ENCODE results near the gene DCAF6.

DCAF6 gene

DNA sequence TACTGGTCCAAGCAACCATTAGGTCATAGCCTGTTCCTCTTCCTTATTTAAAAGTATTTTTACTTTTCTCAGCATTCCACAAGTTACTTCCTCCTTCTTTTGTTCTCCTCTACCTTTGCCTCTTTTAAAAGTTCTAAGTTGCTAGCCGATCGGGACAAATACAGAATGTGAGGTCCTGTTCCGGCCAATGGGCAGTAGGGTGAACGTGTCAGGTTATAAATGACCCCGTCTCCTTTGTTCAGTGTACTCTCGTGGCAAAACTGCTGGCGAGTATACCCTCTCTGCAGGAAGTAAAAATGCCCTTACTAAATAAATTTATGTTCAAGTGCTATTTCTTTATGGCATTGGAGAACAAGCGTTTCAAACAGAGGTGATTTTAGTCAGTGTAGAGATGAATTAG is 25.1 kb upstream of the DCAF6 start:
- DNase-seq (ENCODE audit: low spot score): no peak
- no peak overlapping the region for H3K27ac ChIP-seq
- TF ChIP-seq, protein P1, sequence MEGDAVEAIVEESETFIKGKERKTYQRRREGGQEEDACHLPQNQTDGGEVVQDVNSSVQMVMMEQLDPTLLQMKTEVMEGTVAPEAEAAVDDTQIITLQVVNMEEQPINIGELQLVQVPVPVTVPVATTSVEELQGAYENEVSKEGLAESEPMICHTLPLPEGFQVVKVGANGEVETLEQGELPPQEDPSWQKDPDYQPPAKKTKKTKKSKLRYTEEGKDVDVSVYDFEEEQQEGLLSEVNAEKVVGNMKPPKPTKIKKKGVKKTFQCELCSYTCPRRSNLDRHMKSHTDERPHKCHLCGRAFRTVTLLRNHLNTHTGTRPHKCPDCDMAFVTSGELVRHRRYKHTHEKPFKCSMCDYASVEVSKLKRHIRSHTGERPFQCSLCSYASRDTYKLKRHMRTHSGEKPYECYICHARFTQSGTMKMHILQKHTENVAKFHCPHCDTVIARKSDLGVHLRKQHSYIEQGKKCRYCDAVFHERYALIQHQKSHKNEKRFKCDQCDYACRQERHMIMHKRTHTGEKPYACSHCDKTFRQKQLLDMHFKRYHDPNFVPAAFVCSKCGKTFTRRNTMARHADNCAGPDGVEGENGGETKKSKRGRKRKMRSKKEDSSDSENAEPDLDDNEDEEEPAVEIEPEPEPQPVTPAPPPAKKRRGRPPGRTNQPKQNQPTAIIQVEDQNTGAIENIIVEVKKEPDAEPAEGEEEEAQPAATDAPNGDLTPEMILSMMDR (conservative IDR thresholded peaks at IDR 0.05; ENCODE audit: low read depth): no peak
- POLR2A ChIA-PET (ENCODE audit: low non-redundant PET): no interaction called here
- CTCF ChIA-PET: no interaction called here

DNA sequence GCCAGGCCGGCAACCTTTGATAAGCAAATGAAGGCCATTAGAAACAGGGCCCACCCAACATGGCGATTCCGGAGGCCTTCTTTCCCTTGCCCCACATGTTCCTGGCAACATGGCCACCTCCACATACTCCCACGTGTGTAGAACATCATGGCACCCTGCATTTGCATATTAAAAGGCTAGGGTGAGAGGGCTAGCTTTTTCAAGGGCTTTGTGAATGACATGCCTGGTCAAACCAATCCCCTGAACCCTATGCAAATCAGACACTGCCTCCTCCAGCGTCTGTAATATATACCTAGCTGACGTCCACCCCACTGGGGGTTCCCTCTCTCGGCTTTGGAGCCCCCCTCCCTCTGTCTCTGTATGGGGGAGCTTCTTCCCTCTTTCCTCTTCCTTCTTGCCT is 24.2 kb upstream of the DCAF6 start:
- H3K27ac ChIP-seq: no peak overlapping the region
- ChIA-PET CTCF (no interaction called here), POLR2A (ENCODE audit: low non-redundant PET) (no interaction called here)
- TF ChIP-seq, protein P1 (conservative IDR thresholded peaks at IDR 0.05; ENCODE audit: low read depth): no peak
- no peak for DNase-seq (ENCODE audit: low spot score)

DNA sequence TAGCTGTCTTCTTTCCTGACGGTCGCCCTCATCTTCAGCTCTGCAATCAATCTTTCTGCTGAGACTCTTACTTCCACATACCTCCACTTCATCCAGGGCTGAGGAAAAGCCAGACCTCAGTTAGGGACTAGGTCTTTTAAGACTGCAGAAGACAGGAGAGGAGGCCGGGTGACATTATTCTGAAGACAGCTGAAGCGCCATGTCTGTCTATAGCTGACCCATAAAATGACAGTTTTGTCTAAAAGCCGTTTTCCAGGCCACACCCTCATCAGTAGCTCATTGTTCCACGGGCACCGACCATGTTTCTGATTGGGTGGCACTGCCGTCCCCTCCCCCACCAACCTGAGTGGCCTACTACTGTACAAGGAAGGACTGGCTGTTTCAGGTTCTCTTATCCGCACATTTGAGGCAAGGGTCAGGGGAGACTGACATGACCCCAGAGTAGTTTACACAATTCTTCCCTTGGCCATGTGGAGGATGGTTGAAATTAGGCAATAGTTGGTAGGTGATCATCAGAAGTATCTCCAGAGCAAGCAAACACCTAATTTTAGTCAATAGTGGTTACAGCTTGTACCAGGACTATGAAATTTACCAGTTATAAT is 22.5 kb upstream of the DCAF6 start, which contains the start of gene ADCY10:
TSS of gene ADCY10 (minus strand) at position 240 of the 602 bp plus-strand sequence. CDS start 8,994 bp downstream, outside the sequence.
- DNase-seq (ENCODE audit: low spot score): no peak
- TF ChIP-seq, protein P1 (conservative IDR thresholded peaks at IDR 0.05; ENCODE audit: low read depth): no peak
- CTCF ChIA-PET: no interaction called here
- POLR2A ChIA-PET (ENCODE audit: low non-redundant PET): no interaction called here
- no peak within 1 kb of the TSS for H3K27ac ChIP-seq

DNA sequence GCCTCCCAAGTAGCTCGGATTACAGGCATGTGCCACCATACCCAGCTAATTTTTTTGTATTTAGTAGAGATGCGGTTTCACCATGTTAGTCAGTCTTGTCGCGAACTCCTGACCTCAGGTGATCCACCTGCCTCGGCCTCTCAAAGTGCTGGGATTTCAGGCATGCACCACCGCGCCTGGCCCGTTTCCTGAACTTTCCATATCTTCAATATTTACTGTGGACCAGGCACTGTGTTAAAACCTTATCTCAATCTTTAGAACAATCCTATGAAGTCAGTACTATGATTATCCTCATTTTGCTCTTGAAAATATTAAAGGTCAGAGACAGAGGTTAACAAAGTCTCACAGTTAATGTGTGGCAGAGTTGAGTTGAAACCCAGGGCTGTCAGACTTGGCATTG is 20.9 kb upstream of the DCAF6 start:
- no peak for DNase-seq (ENCODE audit: low spot score)
- POLR2A ChIA-PET (ENCODE audit: low non-redundant PET): no interaction called here
- no peak overlapping the region for H3K27ac ChIP-seq
- CTCF ChIA-PET: no interaction called here
- TF ChIP-seq, protein P1 (conservative IDR thresholded peaks at IDR 0.05; ENCODE audit: low read depth): no peak

DNA sequence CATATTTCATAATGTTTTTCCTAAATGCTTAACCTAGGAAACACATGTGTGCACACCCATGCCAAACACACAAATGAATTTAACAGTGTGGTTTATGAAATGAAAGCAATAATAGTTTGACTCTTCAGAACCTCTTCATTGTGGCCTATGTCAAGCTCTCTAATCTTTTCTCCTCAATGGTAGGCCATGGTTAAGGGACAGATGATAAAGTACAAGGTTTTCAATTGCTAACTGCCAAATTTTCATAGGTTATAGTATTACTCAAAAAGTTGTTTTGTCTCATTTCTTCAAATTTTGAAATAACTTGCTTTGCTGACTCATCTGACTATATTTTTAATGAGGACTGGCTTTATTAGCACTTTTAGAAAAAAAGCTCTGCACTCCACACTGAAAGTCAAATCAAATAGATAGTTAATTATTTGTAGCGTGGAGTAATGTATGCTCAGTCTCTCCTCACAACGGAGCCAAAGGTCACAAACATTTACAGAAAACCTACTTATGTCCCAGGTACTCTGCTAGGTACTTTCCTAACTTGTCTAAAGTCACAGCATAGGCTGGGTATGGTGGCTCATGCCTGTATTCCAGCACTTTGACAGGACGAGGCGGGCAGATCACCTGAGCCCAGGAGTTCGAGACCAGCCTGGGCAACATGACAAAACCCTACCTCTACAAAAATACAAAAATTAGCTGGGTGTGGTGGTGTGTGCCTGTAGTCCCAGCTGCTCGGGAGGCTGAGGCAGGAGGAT is 19.5 kb upstream of the DCAF6 start:
- POLR2A ChIA-PET (ENCODE audit: low non-redundant PET): interaction anchor here (0.6 kb wide), 1 partner anchor 97 kb away, joined by 11 read pairs; no protein-coding TSS in a partner anchor

DNA sequence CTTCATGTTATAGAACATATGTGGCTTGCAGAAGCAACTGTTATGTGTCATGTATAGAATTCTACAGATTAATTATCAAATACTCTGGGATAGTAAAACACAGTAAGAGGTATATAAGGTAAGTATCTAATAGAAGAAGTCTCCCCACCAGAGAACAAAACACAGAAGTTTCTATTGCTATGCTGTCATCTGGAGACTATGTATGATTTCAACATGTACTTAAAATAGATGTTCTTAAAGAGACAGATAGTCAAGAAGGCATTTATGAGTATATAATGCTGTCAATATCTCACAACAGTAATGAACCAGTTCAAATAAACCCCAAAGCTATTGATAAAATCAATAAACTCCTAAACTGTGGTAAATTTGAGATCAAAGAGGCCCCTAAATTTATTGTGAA is 14.5 kb upstream of the DCAF6 start:
- no peak overlapping the region for H3K27ac ChIP-seq
- ChIA-PET POLR2A (ENCODE audit: low non-redundant PET) (no interaction called here), CTCF (interaction anchor here (0.6 kb wide), 2 partner anchors 205 to 268 kb away, joined by 3 read pairs; no protein-coding TSS in a partner anchor)
- no peak for DNase-seq (ENCODE audit: low spot score)
- TF ChIP-seq, protein P1 (conservative IDR thresholded peaks at IDR 0.05; ENCODE audit: low read depth): no peak

More for the DNA sequence above, 19.5 kb upstream of the DCAF6 start:
- CTCF ChIA-PET: interaction anchor here (0.8 kb wide), 1 partner anchor 99 kb away, joined by 3 read pairs; no protein-coding TSS in a partner anchor
- no peak for DNase-seq (ENCODE audit: low spot score)
- TF ChIP-seq, protein P1 (conservative IDR thresholded peaks at IDR 0.05; ENCODE audit: low read depth): no peak
- no peak overlapping the region for H3K27ac ChIP-seq
